NCI-H187 (cell line): Measurements from ENCODE around the gene OLFML1.

Source experiments
- DNase-seq, 2 experiments: peaks; one replicate each; lab custom pipeline; 2025; lab: John Stamatoyannopoulos, UW

Gene OLFML1

GRCh38 chr11:7485186-7486097 is at the start of gene OLFML1:
OLFML1 (plus strand) TSS chr11:7485506; CDS start chr11:7485876, 370 bp downstream.
- DNase-seq: no peak

GRCh38 chr11:7436146-7436545 is 49.2 kb upstream of the OLFML1 start:
- DNase-seq: no peak

GRCh38 chr11:7436657-7437056 is 48.6 kb upstream of the OLFML1 start:
- DNase-seq: no peak

GRCh38 chr11:7437696-7438095 is 47.6 kb upstream of the OLFML1 start:
- DNase-seq: no peak

- no peak for DNase-seq
Measured at GRCh38 chr11:7439746-7440320, 45.5 kb upstream of the OLFML1 start.

GRCh38 chr11:7442588-7443215 is 42.6 kb upstream of the OLFML1 start:
- no peak for DNase-seq

GRCh38 chr11:7444091-7444981 is 41.0 kb upstream of the OLFML1 start:
- no peak for DNase-seq

GRCh38 chr11:7445564-7445963 is 39.7 kb upstream of the OLFML1 start:
- no peak for DNase-seq

- no peak for DNase-seq
Measured at GRCh38 chr11:7448201-7448600, 37.1 kb upstream of the OLFML1 start.

GRCh38 chr11:7449211-7449840 is 36.0 kb upstream of the OLFML1 start:
- DNase-seq: no peak

- no peak for DNase-seq
Measured at GRCh38 chr11:7449841-7450214, 35.5 kb upstream of the OLFML1 start.

- no peak for DNase-seq
Measured at GRCh38 chr11:7450836-7451235, 34.5 kb upstream of the OLFML1 start.

- no peak for DNase-seq
Measured at GRCh38 chr11:7451520-7451919, 33.8 kb upstream of the OLFML1 start.

GRCh38 chr11:7451952-7452494 is 33.3 kb upstream of the OLFML1 start:
- DNase-seq: no peak

- DNase-seq: no peak
Measured at GRCh38 chr11:7454854-7455253, 30.5 kb upstream of the OLFML1 start.

GRCh38 chr11:7457211-7457610 is 28.1 kb upstream of the OLFML1 start:
- DNase-seq: no peak

- DNase-seq: no peak
Measured at GRCh38 chr11:7462706-7463105, 22.6 kb upstream of the OLFML1 start.

- no peak for DNase-seq
Measured at GRCh38 chr11:7467652-7468051, 17.7 kb upstream of the OLFML1 start.

GRCh38 chr11:7469351-7469865 is 15.9 kb upstream of the OLFML1 start:
- DNase-seq: no peak

GRCh38 chr11:7471071-7471470 is 14.2 kb upstream of the OLFML1 start:
- DNase-seq: no peak

- no peak for DNase-seq
Measured at GRCh38 chr11:7473717-7474116, 11.6 kb upstream of the OLFML1 start.
